Measurements from ENCODE around the gene OSBPL7.

The OSBPL7 gene

GRCh38 chr17:47857551-47858455, 36.2 kb upstream of the OSBPL7 start:
- DNase-seq (ENCODE audit: insufficient read length) (no peak), FAIRE-seq (no peak)
- TF ChIP-seq POLR2A (IDR thresholded peaks at IDR 0.05; ENCODE audit: low read depth, low read length): no peak
- TF ChIP-seq POLR2AphosphoS5 (IDR thresholded peaks at IDR 0.05; ENCODE audit: low read depth, low read length): no peak
- TF ChIP-seq TAF1 (IDR thresholded peaks at IDR 0.05; ENCODE audit: borderline replicate concordance, low read depth, low read length): no peak

GRCh38 chr17:47856830-47857229, 35.2 kb upstream of the OSBPL7 start:
- DNase-seq (ENCODE audit: insufficient read length): no peak
- TF ChIP-seq POLR2AphosphoS5 (IDR thresholded peaks at IDR 0.05; ENCODE audit: low read depth, low read length): no peak
- no peak for TF ChIP-seq TAF1 (IDR thresholded peaks at IDR 0.05; ENCODE audit: borderline replicate concordance, low read depth, low read length)
- TF ChIP-seq POLR2A (IDR thresholded peaks at IDR 0.05; ENCODE audit: low read depth, low read length): no peak
- no peak for FAIRE-seq

GRCh38 chr17:47855737-47856136, 34.1 kb upstream of the OSBPL7 start:
- no peak for DNase-seq (ENCODE audit: insufficient read length)
- no peak for TF ChIP-seq TAF1 (IDR thresholded peaks at IDR 0.05; ENCODE audit: borderline replicate concordance, low read depth, low read length)
- TF ChIP-seq POLR2A (IDR thresholded peaks at IDR 0.05; ENCODE audit: low read depth, low read length): no peak
- no peak for TF ChIP-seq POLR2AphosphoS5 (IDR thresholded peaks at IDR 0.05; ENCODE audit: low read depth, low read length)
- no peak for FAIRE-seq

GRCh38 chr17:47853616-47854015, 32.0 kb upstream of the OSBPL7 start:
- no peak for DNase-seq (ENCODE audit: insufficient read length)
- no peak for FAIRE-seq
- TF ChIP-seq POLR2AphosphoS5 (IDR thresholded peaks at IDR 0.05; ENCODE audit: low read depth, low read length): no peak
- no peak for TF ChIP-seq POLR2A (IDR thresholded peaks at IDR 0.05; ENCODE audit: low read depth, low read length)
- TF ChIP-seq TAF1 (IDR thresholded peaks at IDR 0.05; ENCODE audit: borderline replicate concordance, low read depth, low read length): no peak

- TF ChIP-seq TAF1 (IDR thresholded peaks at IDR 0.05; ENCODE audit: borderline replicate concordance, low read depth, low read length): no peak
- TF ChIP-seq POLR2A (IDR thresholded peaks at IDR 0.05; ENCODE audit: low read depth, low read length): no peak
- TF ChIP-seq POLR2AphosphoS5 (IDR thresholded peaks at IDR 0.05; ENCODE audit: low read depth, low read length): no peak
- DNase-seq (ENCODE audit: insufficient read length): no peak
- no peak for FAIRE-seq
Observed at GRCh38 chr17:47852113-47852949, 30.7 kb upstream of the OSBPL7 start.

GRCh38 chr17:47851764-47852112, 30.1 kb upstream of the OSBPL7 start:
- DNase-seq (ENCODE audit: insufficient read length) (no peak), FAIRE-seq (no peak)
- TF ChIP-seq POLR2A (IDR thresholded peaks at IDR 0.05; ENCODE audit: low read depth, low read length) (no peak), TAF1 (IDR thresholded peaks at IDR 0.05; ENCODE audit: borderline replicate concordance, low read depth, low read length) (no peak)

- DNase-seq (ENCODE audit: insufficient read length) (no peak), FAIRE-seq (peak; percentile 66)
- TF ChIP-seq POLR2A (IDR thresholded peaks at IDR 0.05; ENCODE audit: low read depth, low read length): no peak
Observed at GRCh38 chr17:47850692-47851573, 29.3 kb upstream of the OSBPL7 start, which contains the start of gene SP6. Gene SP6, minus strand, starts transcription at chr17:47851163. Its CDS starts 2,734 bp downstream, at chr17:47848429.

- no peak for TF ChIP-seq POLR2AphosphoS5 (IDR thresholded peaks at IDR 0.05; ENCODE audit: low read depth, low read length)
- TF ChIP-seq TAF1 (IDR thresholded peaks at IDR 0.05; ENCODE audit: borderline replicate concordance, low read depth, low read length): no peak
- TF ChIP-seq POLR2A (IDR thresholded peaks at IDR 0.05; ENCODE audit: low read depth, low read length): no peak
- no peak for FAIRE-seq
- DNase-seq (ENCODE audit: insufficient read length): no peak
Observed at GRCh38 chr17:47850373-47850691, 28.7 kb upstream of the OSBPL7 start.

GRCh38 chr17:47848198-47848513, 26.6 kb upstream of the OSBPL7 start:
- no peak for FAIRE-seq
- DNase-seq (ENCODE audit: insufficient read length): no peak
- no peak for TF ChIP-seq POLR2AphosphoS5 (IDR thresholded peaks at IDR 0.05; ENCODE audit: low read depth, low read length)
- no peak for TF ChIP-seq POLR2A (IDR thresholded peaks at IDR 0.05; ENCODE audit: low read depth, low read length)
- TF ChIP-seq TAF1 (IDR thresholded peaks at IDR 0.05; ENCODE audit: borderline replicate concordance, low read depth, low read length): no peak

GRCh38 chr17:47847341-47848197, 26.0 kb upstream of the OSBPL7 start:
- no peak for DNase-seq (ENCODE audit: insufficient read length)
- no peak for FAIRE-seq
- TF ChIP-seq TAF1 (IDR thresholded peaks at IDR 0.05; ENCODE audit: borderline replicate concordance, low read depth, low read length) (no peak), POLR2AphosphoS5 (IDR thresholded peaks at IDR 0.05; ENCODE audit: low read depth, low read length) (no peak), POLR2A (IDR thresholded peaks at IDR 0.05; ENCODE audit: low read depth, low read length) (no peak)
